HG02798 (cell line): ENCODE measurements around the gene CCDC80.

Experiments used
- ATAC-seq: cut with Tn5 transposase; IDR thresholded peaks from one replicate; pipeline ENCODE4 v1.9.1; 2021; ENCODE audit warnings: mild to moderate bottlenecking; ENCODE audit not compliant: unreplicated experiment, poor library complexity

The CCDC80 gene

GRCh38 chr3:112640930-112641801 is at the start of gene CCDC80:
Gene CCDC80 (minus strand): TSS chr3:112641143. CDS start chr3:112639905, 1,238 bp downstream.
- no peak for ATAC-seq

GRCh38 chr3:112689989-112690388 is 49.0 kb upstream of the CCDC80 start:
- no peak for ATAC-seq

DNA sequence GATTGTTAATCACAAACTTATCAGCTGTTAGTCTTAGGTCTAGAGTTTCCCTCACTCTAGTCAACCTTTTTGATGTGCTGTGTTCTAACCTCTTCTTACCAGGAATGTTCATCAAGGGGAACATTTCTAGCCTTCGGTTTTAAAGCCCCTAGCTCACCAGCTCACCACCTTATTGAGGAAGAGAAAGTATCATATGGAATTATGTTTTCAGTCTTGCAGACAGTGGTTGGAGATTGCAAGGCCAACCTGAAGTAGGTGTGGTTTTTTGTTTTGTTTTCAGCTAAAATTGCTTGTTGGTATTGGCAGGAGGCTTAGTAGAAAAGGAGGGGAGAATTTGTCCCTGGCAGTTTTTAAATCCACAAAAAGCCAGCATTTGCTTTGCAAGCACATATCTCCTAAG is 48.4 kb upstream of the CCDC80 start:
- no peak for ATAC-seq

DNA sequence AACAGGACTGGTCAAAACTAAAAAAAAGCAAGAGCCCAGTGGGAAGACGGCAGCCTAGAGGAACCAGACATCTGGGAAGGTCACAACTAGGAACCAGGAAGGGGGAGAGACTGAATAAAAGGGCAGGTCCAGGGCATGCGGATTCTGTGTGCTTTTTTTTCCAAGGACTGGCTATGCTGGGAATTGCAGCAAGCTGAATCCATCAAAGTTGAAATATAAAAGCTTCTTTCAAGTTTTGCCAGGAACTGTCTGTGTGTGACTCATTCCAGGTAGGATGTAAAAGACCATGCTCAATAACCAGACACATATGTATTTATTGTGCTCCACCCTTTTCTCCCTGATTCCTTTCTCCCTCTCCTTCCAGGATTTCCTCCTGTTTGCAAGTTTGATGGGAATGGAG is 47.9 kb upstream of the CCDC80 start:
- no peak for ATAC-seq

GRCh38 chr3:112688085-112688769 is 47.3 kb upstream of the CCDC80 start:
- no peak for ATAC-seq

DNA sequence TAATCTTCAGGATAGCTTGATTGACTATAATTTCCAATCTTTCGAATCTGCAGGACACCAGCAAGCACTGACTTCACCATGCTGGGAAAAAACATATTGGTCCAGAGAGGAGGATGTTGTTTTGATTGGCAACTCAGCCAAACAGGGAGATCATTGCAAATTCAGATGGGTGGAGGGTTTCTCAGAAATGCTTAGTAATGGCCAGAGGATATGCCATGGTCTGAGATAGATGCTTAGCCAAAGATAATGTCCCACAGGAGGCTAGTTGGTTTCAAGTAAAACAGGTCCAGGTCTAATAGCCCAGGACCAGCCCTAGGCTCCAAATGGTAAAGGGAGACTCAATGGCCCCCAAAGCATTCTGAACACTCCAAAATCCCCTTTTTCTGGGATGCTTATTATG is 46.7 kb upstream of the CCDC80 start:
- no peak for ATAC-seq

GRCh38 chr3:112687211-112687610 is 46.3 kb upstream of the CCDC80 start:
- ATAC-seq, result no peak

DNA sequence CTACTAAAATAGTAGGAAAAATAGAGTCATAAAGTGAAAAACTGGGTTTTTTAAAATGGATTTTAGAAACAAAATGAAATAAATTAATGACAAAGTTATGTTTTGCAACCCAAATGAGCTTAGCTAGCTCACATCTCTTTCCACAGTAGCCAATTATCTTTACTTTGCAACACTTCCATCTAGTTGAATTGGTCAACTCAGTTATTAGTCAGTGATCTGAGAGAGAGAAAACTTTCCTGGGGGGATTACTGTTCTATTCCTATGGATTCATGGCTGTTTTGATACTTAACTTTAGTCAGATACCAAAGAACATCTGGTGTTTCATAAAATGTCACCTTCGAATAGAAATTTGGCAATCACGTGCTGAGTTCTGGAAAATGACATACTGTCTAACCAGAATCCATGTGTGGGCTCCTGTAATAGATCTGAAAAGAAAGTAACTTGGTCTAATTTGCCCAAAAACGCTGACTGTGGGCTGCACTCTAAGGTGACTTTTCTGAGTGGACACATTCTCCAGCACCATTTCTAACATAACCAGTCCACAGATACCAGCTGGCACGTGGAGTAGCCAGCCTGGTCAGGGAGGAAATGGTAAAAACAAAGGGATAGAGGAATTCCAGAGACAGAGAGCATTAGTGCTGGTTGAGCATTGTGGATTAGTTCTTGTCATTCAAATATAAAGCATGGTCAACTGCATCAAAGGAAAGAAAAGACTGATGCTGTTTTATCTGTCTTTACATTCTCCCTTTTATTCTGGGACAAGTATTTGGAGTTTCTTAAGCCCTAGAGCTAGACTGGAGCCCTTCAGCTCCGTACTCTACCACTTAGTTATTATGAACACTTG is 45.2 kb upstream of the CCDC80 start:
- no peak for ATAC-seq

- ATAC-seq, result no peak
Observed at GRCh38 chr3:112685420-112685819, 44.5 kb upstream of the CCDC80 start.

DNA sequence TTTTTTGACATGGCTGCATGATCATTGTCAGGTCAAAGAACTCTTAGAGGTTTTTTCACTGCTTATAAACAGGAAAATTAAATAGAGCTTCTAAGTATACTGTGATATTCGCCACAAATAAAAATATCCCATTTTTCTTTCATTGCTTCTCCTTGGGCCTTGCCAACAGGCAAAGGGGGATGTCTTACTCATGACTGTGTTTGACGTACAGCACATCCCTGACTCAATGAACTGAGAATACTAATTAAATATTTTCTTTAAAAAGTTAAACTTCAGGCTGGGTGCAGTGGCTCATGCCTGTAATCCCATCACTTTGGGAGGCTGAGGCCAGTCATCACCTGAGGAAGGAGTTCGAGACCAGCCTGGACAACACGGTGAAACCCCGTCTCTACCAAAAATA is 41.4 kb upstream of the CCDC80 start:
- no peak for ATAC-seq

GRCh38 chr3:112681822-112682325 is 40.9 kb upstream of the CCDC80 start:
- ATAC-seq, result no peak

- peak; percentile 99 for ATAC-seq
Observed at GRCh38 chr3:112676659-112677234, 35.8 kb upstream of the CCDC80 start.

DNA sequence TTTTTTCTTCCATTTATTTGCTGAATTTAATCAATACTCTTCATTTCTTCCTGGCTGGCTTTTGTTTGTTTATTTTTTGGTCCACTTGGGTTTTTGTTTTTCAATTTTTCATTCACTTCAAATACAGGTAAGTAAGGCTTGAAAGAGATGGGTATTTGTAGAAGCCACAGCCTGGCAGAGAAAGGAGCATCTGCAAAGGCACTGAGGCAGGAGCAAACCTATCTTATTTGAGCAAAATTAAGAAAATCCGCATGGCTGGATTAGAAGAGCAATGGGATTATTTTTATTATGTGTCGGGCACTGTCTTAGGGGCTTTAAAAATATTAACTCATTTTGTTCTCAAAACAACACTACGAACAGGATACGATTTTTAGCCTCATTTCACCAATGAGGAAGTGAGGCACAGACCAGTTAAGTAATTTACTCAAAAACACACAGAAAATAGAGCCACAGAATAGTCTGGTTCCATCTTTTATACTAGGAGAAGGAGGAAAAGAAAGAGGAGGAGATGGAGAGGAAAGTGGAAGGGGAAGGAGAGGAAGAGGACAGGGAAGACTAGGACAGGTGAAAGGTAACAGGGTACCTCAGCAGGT is 35.1 kb upstream of the CCDC80 start:
- ATAC-seq, result no peak

DNA sequence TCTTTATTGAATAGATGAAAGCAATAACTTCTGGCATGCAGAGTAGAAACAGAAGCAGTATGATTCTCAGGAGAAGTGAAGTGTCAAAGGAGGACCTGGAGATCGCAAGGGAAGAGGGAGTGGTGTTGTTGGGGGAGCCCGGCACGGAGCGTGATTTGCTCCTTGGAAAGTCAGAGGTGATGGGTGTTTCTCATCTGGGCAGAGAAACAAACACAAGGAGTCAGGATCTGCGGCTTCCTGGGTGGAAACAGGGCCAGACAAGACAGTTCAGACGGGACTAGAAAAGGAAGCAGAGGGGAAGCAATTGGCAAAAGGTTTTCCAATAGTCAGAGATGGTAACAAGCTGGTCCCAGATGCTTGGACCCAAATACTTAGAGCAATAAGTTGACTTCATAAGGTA is 34.4 kb upstream of the CCDC80 start:
- no peak for ATAC-seq

DNA sequence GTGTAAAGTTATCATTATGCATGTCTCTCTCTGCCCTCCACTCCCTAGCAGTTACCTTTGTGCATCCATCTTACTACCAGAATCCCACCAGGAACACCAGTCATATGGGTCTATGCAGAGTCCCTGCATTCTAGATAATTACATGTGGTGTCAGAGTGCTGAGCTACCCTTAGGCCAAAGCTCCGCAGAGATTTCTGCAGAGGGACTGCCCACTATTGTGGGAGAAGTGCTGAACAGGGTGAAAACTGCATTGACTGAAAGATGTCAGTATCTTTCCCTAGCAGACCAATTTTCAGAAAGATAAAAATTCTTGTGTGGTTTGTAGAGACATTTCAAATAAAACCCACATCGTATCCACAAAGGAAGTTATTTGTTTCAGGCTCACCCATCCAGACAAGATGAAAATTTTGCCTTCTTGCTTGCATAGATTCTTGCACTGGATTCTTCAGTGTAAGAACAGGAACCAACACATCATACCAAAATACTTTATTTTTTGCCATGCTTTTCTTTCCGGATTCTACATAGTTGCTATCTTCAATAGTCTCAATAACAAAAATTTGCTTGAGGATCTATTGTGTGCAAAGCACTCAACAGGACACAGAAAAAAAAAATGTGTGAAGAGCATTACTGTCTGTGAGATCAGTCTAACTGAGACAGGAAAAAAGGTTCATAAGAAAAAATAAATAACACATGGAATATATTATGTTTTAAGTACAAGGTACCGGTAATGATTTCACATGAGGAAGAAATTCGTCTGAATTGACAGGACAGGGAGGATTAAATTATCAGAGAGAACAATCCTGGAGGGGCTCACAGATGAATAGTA is 32.0 kb upstream of the CCDC80 start:
- no peak for ATAC-seq

DNA sequence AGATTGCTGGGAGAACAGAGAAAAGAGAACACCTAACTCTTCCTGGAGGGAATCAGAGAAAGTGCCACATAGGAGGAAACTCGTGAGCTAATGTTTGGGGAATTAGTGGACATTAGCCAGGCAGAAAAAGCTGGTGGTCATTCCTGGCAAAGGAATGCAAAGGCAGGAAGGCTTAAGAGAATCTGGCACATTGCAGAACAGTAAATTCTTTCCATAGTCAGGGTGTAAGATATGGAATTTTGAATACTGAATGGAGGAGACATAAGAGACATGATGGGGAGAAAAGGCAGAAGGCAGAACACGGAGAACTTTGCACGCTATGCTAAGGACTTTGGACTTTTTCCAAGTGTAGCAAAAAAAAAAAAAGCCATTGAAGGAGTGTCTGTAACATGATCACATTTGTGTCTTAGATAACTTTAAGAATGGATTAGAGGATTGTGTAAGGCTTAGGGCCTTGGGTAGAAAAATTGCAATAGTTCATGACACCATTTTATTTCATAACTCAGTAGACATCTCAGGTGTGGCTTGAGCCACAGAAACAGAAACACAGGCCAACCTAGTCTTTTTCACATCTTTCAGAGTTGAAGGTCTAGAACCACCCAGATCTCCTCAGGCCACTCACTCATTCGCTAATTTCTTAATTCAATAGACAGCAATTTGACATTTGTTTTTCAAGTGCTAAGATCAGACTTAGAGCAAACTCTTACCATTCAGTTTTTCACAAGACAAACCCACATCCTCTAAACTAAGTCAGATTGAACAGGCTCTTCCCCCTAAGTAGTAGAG is 31.2 kb upstream of the CCDC80 start:
- ATAC-seq, result no peak

- no peak for ATAC-seq
Observed at GRCh38 chr3:112670824-112671223, 29.9 kb upstream of the CCDC80 start.

- ATAC-seq, result no peak
Observed at GRCh38 chr3:112667599-112667998, 26.7 kb upstream of the CCDC80 start.
